Skeletal muscle cell (primary cell): ENCODE results near the gene NOB1.
"Not testable (repeated sequence)": the region's sequence is repeated elsewhere in the genome, so short reads cannot be mapped to it uniquely, and the experiment has no call there.

Source experiments
- DNase-seq: peaks from one replicate; pipeline ENCODE4 v3.0.0-alpha.2; 2010; ENCODE audit warnings: low read depth
- H3K4me3 ChIP-seq: 2 replicates; pipeline ENCODE4 v1.5.1; 2011; ENCODE audit warnings: low read depth, mild to moderate bottlenecking, control low read depth, low read length, moderate library complexity

NOB1 gene

GRCh38 chr16:69762814-69763598, 8.3 kb upstream of the NOB1 start:
- peak overlapping the region; percentile 62 for H3K4me3 ChIP-seq
- DNase-seq = no peak

- no peak for DNase-seq
- peak within 1 kb of the TSS; percentile 62 for H3K4me3 ChIP-seq
Observed at GRCh38 chr16:69761983-69762813, 7.5 kb upstream of the NOB1 start, which contains the start of gene WWP2. Gene WWP2 (plus strand): TSS chr16:69762332. CDS start chr16:69787011, 24,679 bp downstream.

GRCh38 chr16:69757375-69757774, 2.6 kb upstream of the NOB1 start:
- not testable (repeated sequence) for DNase-seq, H3K4me3 ChIP-seq

- no peak overlapping the region for H3K4me3 ChIP-seq
- no peak for DNase-seq
Observed at GRCh38 chr16:69756705-69757104, 2.0 kb upstream of the NOB1 start.

- no peak for DNase-seq
- H3K4me3 ChIP-seq = peak overlapping the region; percentile 99
Observed at GRCh38 chr16:69754143-69754468, 620 bp downstream of the NOB1 start.

- H3K4me3 ChIP-seq = no peak overlapping the region
- no peak for DNase-seq
Observed at GRCh38 chr16:69748694-69749345, 5.9 kb downstream of the NOB1 start.

GRCh38 chr16:69747115-69747514, 7.6 kb downstream of the NOB1 start:
- no peak for DNase-seq
- no peak overlapping the region for H3K4me3 ChIP-seq

- no peak for DNase-seq
- no peak overlapping the region for H3K4me3 ChIP-seq
Observed at GRCh38 chr16:69745959-69746358, 8.8 kb downstream of the NOB1 start.

GRCh38 chr16:69745232-69745612, 9.5 kb downstream of the NOB1 start:
- no peak for DNase-seq
- H3K4me3 ChIP-seq = no peak overlapping the region

GRCh38 chr16:69744363-69745231, 10.1 kb downstream of the NOB1 start:
- no peak for DNase-seq
- no peak overlapping the region for H3K4me3 ChIP-seq

GRCh38 chr16:69741951-69742904, 12.5 kb downstream of the NOB1 start:
- H3K4me3 ChIP-seq = no peak overlapping the region
- no peak for DNase-seq

GRCh38 chr16:69741519-69741918, 13.2 kb downstream of the NOB1 start:
- DNase-seq = no peak
- no peak overlapping the region for H3K4me3 ChIP-seq

- no peak overlapping the region for H3K4me3 ChIP-seq
- DNase-seq = no peak
Observed at GRCh38 chr16:69732101-69732500, 22.6 kb downstream of the NOB1 start.

- H3K4me3 ChIP-seq, DNase-seq: not testable (repeated sequence)
Observed at GRCh38 chr16:69731280-69731679, 23.4 kb downstream of the NOB1 start.

- DNase-seq = not testable (repeated sequence)
Observed at GRCh38 chr16:69729030-69729429, 25.7 kb downstream of the NOB1 start.

GRCh38 chr16:69727916-69728270, 26.8 kb downstream of the NOB1 start:
- DNase-seq = no peak
- H3K4me3 ChIP-seq = no peak overlapping the region

More at GRCh38 chr16:69729030-69729429, 25.7 kb downstream of the NOB1 start:
- H3K4me3 ChIP-seq = not testable (repeated sequence)

GRCh38 chr16:69726313-69727060, 28.2 kb downstream of the NOB1 start, which contains the start of gene NQO1:
Gene NQO1 (minus strand): TSS chr16:69726560. CDS start chr16:69726439, 121 bp downstream.
- H3K4me3 ChIP-seq = peak within 1 kb of the TSS; percentile 76
- peak; percentile 94 for DNase-seq
